Epidermal melanocyte (primary cell): ENCODE measurements around the gene EEF1AKMT1.

Experiments
- DNase-seq: peaks from one replicate; pipeline ENCODE4 v3.0.0; 2011; ENCODE audit warnings: low spot score; ENCODE audit not compliant: insufficient read length

Gene EEF1AKMT1

GRCh38 chr13:20773194-20774080 lies at the start of gene EEF1AKMT1:
TSS of gene EEF1AKMT1 (minus strand) at chr13:20773961. CDS start at chr13:20757598, 16,363 bp downstream.
- peak; percentile 40 for DNase-seq

DNA sequence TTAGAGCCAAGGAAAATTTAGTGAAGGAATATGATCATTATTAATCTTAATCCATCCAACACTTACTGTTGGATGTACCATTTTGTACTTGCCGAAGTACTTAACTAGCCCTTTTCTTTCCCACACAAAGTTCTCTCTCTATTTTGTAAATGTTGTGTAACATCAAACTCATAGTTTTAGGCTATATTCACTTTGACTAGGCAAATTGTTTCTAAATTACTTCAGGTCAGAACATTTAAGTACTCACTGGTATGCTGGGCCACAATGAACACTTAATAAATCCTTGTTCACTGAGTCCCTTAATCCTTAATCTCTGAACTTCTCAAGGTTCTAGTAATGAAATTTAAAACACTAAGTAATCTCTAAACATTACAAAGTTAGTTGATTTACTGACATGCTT lies 49.3 kb upstream of the EEF1AKMT1 start:
- no peak for DNase-seq

GRCh38 chr13:20822406-20822805 lies 48.6 kb upstream of the EEF1AKMT1 start:
- no peak for DNase-seq

DNA sequence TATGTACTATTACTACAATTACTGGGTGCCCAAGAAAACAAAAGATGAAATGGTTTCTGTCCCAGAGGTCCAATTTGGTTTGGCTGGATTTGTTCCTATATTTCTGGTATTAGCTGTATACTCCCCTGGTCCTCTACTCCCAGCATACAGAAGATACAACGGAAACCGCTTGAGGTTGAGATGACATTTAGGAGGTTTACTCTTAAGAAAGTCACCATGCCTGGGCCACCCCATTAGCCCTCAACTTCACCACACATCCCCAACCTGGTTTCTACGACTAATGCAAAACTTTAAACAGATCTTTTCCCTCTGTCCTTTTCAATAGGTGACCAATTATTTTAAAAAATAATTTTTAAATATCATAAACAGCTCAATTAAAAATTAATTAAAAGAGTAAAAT lies 46.0 kb upstream of the EEF1AKMT1 start:
- DNase-seq: no peak

DNA sequence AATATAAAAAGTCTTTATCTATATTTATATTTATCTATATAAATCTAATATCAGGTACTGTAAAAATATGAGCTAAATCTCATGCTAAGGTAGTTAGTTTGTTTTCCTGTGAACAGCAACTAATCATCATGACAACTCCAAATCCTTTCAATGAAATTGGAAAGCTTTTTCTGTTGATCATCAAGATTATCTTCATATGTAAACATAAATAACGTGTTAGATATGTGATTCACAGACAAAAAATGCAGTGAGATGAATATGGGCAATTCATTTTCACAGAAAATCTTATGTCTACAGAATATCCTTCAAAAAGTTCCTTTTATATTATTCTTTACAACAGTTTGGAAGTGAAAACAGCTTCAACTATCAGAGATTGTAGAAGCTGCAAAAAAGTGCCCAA lies 41.7 kb upstream of the EEF1AKMT1 start:
- DNase-seq: no peak

- peak; percentile 37 for DNase-seq
Measured at GRCh38 chr13:20814224-20814910, 40.6 kb upstream of the EEF1AKMT1 start.

DNA sequence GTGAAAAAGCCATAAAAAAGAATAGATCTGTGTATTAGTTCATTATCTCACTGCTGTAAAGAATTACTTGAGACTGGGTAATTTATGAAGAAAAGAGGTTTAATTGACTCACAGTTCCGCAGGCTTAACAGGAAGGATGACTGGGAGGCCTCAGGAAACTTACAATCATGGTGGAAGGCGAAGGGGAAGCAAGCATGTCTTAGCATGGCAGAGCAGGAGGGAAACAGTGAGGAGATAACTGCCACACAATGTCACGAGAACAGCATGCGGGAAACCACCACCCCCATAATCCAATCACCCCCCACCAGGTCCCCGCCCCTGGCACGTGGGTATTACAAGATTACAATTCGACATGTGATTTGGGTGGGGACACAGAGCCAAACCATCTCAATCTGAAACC lies 39.1 kb upstream of the EEF1AKMT1 start:
- no peak for DNase-seq

DNA sequence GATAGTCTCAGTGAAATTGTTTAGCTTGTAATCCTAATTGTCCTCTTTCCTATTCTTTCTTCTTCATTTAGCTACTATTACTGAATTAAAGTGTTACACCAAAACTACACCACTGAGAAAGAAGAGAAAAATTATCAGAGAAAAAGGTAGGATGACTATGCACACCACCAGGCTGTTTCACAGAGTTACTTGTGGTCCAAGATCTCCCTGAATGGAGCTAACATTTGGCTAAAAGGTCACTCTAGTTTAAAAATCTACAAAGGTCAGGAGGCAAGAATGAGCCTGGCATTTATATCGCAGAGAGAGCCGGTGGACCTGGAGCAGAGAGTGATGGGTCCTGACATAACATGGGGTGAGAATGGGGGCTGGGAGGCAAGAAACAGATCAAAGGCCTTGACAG lies 37.0 kb upstream of the EEF1AKMT1 start:
- DNase-seq: no peak

- no peak for DNase-seq
Measured at GRCh38 chr13:20808874-20809273, 35.1 kb upstream of the EEF1AKMT1 start.

DNA sequence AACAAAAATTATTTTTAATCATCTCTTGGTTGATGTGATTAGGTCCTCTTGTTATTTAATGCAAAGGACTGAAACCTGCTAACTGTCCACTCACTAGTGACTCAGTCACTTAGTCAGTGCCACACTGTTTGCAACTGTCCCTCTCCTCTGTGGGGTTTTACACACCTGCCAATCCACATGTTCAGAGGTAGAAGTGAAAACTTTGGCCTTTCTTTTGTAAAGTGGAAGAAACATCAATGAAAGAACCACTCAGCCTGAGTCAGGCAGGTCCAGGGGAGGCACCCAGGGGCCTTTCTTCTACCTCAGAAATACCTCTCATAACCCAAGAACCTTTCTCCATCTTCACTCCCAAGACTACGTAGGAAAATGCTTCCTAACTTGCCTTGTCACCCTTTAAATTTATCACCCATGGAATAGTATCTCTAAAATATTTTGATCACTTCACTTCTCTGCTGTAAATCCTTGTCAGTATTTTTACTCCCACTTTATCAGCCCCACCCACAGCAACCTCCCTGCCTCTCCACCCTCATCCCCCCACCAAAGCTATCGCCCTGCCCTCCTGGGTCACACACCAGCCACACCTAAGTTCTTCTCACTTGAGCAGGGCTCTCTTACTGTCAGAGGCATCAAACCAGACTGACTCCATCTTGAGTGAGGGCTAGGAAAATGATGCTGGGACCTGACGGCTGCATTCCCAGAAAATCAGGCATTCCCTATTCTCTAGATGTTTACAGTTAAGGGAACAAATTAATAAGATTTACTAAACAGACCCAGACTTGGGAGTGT lies 29.6 kb upstream of the EEF1AKMT1 start:
- no peak for DNase-seq

GRCh38 chr13:20801707-20802106 lies 27.9 kb upstream of the EEF1AKMT1 start:
- DNase-seq: no peak

DNA sequence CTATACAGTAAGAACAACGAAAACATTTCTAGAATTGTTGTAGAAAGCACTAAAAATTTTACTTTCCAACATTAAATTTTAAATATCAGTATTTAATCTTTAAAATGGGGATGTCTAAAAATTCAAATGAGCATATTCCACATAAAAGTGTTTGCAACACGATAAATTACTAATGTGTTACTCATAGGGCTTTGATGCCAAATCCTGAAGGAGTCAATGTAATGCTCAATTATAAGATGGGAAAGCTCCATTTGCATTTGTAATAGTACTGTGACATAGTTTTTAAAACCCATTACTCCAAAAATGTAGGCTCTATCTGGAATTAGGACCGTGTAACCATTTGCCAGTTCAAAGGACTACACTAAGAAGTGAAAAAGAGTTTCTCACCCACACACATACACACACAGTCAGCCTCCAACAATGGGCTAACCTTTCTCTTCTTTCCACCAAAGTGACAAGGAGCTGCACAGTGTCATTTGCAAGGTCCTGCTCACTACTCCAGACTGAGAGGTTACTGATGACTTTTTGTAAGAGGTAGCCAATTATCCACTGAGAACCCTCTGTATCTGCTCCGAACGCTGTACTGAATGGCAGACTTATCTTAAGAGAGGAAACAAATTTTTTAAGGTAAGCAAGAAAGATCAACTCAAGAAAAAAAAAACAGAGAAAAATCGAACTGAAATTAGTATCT lies 26.1 kb upstream of the EEF1AKMT1 start:
- no peak for DNase-seq

GRCh38 chr13:20798027-20798426 lies 24.3 kb upstream of the EEF1AKMT1 start:
- DNase-seq: no peak

DNA sequence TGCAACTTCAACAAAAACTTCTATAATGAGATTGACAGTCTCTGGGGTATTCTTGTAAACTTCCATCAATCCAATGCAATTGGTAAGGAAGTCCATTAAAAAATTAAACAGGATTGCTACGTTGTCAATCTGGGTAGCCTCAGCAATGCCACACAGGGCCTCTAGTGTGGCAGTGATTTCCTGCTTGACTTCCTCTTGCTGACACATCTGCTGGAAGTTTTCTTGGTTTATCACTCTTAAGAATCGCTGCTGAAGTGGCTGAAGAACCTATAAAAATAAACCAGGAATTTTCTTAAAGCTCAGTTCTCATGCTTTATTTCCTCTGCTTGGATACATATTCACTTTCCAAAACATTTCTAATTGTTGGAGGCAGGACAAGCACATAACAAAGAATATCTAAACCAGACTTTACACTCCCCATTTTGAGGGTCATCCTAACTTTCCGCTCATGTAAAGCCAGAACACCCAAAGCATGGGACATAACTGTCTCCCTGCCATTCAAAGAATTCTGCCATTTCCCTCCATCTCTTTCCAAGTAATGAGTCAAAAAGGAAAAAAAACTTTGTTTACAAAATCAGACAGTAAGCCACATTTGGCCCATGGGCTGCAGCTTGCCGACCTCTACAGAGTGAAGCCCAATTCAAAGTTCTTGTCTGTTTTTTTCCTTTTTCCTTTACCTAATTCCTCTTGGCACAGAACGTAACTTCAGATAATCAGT lies 23.2 kb upstream of the EEF1AKMT1 start:
- no peak for DNase-seq

DNA sequence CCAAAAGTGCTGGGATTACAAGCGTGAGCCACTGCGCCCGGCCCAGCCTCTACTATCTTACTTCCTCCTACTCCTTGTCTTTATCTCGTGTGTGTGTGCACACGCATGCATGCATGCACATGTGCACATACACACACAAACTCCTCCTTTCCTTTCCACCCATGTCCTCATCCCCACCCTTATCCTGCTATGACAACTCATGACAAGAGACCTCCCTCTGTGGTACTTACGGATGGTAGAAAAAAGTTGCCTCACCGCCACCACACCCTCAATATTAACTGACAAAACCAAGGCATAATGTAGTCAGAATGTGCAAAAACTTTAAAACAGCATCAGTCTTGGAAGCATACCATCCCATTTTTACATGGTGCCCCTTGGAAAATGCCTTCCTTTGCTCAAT lies 15.9 kb upstream of the EEF1AKMT1 start:
- DNase-seq: no peak

- DNase-seq: no peak
Measured at GRCh38 chr13:20788312-20788711, 14.6 kb upstream of the EEF1AKMT1 start.

- no peak for DNase-seq
Measured at GRCh38 chr13:20787180-20787579, 13.4 kb upstream of the EEF1AKMT1 start.

DNA sequence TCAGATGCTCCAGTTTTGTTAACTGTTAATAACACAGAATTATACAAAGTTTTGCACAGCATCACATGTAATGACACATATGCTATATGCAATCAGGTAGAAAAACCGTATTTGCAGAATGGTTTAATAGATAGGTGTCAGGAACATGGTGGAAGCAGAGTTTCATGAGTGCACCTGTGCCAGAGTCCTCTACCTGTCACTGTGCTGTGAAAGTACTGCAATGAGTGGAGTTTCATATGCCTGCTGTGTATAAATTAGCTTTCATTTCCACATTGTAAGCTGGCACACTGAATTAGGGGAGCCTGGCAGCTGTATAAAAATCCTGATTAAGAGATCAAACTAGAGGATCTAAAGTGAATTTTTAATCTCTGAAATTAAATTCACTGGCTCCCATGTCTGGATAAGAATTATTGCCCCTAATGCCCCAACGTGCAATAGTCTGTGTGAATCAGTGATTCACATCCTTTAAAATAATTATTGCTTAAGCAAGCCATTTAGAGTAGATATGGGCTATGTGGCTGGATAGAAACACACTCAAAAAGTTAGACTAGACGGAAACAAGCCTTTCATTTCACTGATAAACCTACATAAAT lies 8.5 kb upstream of the EEF1AKMT1 start:
- no peak for DNase-seq

DNA sequence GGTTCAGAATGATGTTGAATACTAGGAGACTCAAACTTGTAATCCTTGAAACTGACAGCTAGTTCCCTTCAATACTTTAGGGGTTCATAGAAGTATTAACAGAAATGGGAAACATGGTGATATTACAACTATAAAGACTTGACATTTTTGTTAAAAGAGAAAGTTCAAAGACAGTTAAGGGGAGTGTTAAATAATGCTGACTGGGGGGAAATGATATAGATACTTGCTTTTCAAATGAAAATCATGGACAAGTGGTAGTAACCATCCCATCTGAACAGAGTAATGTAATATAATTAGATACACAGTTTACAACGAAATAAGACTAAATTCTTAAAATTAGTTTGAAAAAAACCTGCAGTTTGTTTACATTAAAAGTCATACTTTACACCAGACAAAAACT lies 6.6 kb upstream of the EEF1AKMT1 start:
- DNase-seq: no peak

DNA sequence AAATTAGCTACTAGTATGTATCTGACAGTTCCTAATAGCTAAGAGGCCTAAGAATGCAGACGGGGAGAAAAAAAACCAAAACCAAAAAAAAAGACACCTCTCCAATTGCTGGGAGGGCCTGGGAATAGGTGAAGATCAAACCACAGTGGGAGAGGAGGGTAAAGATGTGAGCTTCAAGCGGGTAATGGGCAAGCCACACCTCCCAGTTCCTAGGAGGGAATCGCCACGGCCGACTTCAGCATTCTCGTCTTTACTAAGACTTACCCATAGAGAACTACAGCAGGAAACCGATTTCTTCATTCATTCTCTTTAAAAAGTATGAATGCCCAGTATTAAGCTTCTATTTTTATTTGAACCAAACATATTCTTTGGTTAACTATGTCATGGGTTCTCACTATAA lies 5.6 kb upstream of the EEF1AKMT1 start:
- DNase-seq: no peak
